Ovary (tissue), 3 donors: ENCODE data around the gene NDC80.

ENCODE experiments used
- EP300 ChIP-seq: sonication (generic); formaldehyde crosslinking; IDR thresholded peaks from one replicate; pipeline ENCODE4 v1.6.1; 2017; ENCODE audit warnings: antibody characterized with exemption
- POLR2A ChIP-seq: fragments of 450-650 bp; IDR thresholded peaks from one replicate; pipeline ENCODE4 v1.6.1; 2017; ENCODE audit warnings: antibody characterized with exemption, mild to moderate bottlenecking, moderate library complexity
- TF ChIP-seq, protein P1 (sequence below), 3 donors: fragments of 450-650 bp in 2 of 3; fragments of 200-600 bp in 1 of 3; IDR thresholded peaks; one replicate each; pipeline versions ENCODE4 v1.5.1 to v1.8.0; 2016 to 2022; ENCODE audit warnings: antibody characterized with exemption in 3 of 3, mild to moderate bottlenecking in 1 of 3
- donor health status: DM: no; HTN: no; CAD: no.

DNA sequence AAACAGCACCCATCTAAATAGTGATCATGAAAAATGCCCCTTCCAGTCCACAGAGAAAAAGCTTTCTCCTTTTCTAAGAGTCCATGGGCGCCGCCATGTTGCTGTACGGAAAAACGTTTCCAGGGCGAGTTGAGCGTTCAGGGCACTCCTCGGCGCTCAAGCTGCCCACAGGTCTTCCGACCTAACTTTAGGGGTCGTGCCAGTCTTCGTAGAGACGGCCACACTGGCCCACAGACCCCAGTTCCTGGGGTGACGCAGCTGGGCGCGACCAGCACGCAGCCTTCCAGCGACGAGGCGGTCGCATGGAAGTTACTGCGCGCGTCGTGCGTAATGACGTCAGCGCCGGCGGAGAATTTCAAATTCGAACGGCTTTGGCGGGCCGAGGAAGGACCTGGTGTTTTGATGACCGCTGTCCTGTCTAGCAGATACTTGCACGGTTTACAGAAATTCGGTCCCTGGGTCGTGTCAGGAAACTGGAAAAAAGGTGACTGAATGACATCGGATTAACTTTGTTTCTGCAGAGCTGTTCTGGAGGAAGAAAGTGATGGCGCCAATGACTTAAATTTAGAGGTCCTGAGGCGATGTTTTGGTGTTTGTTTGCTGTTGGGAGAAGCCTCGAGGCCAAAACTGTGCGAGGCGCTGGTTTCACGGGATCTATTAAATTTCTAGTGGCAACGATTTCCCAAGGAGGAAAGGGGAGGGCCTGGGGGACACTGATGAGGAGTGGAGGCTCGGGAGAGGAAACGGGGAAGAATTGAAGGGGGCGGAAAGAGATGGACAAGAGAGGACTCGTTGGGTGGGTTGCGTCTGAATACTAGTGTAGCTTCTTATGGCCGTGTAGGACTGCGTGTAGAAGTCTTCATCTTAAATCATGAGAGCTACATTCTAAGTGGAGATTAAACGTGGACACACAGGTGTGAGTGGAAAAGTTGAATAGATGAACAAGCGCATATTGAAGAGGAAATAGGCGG is at the start of gene NDC80, which contains the start of gene METTL4:
- TF ChIP-seq, protein P1, sequence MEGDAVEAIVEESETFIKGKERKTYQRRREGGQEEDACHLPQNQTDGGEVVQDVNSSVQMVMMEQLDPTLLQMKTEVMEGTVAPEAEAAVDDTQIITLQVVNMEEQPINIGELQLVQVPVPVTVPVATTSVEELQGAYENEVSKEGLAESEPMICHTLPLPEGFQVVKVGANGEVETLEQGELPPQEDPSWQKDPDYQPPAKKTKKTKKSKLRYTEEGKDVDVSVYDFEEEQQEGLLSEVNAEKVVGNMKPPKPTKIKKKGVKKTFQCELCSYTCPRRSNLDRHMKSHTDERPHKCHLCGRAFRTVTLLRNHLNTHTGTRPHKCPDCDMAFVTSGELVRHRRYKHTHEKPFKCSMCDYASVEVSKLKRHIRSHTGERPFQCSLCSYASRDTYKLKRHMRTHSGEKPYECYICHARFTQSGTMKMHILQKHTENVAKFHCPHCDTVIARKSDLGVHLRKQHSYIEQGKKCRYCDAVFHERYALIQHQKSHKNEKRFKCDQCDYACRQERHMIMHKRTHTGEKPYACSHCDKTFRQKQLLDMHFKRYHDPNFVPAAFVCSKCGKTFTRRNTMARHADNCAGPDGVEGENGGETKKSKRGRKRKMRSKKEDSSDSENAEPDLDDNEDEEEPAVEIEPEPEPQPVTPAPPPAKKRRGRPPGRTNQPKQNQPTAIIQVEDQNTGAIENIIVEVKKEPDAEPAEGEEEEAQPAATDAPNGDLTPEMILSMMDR (IDR thresholded peaks at IDR 0.05): no peak
- TF ChIP-seq EP300: no peak
- peak; percentile 45 for TF ChIP-seq POLR2A
